GM12865 (cell line): ENCODE data around the gene MAP3K14.

Source experiments
- DNase-seq: peaks from one replicate; pipeline ENCODE4 v3.0.0; 2010; ENCODE audit warnings: low read depth
- H3K4me3 ChIP-seq: 2 replicates; pipeline ENCODE4 v1.5.1; 2011; ENCODE audit warnings: mild to moderate bottlenecking, low read depth, low read length, control low read depth
- TF ChIP-seq, protein P1 (sequence below): IDR thresholded peaks from 2 replicates; pipeline ENCODE4 v1.5.1; 2011; ENCODE audit warnings: low read length, control low read depth, low read depth, inconsistent platforms; ENCODE audit not compliant: insufficient read depth; ENCODE audit errors: missing control alignments

MAP3K14 gene

DNA sequence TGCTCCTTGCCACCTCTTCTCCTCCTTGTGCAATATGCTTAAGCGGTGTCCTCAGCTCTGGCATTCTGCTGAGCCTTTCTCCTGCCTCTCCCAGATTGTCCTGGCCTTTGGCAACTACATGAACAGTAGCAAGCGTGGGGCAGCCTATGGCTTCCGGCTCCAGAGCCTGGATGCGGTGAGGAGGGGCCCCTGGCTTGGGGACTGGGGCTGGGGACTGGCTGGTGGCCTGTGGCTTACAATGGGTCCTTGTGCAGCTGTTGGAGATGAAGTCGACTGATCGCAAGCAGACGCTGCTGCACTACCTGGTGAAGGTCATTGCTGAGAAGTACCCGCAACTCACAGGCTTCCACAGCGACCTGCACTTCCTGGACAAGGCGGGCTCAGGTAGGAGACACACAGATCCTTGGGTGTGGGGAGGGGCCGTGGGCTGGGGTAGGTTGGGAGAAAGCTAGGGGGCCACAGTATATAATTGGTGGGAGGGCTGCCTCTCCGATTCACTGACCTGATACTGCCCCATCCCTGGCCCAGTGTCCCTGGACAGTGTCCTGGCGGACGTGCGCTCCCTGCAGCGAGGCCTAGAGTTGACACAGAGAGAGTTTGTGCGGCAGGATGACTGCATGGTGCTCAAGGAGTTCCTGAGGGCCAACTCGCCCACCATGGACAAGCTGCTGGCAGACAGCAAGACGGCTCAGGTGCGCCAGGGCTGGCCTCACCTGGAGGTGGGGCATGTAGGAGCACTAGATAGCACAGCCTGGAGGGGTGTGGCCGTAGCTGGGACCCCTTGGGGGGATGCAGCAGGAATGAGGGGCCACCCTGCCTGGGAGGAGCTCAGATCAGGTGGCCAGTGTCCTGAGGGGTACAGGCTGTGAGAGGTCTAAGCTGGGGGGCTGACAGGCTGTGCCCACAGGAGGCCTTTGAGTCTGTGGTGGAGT lies 71.8 kb downstream of the MAP3K14 start:
- DNase-seq = no peak
- TF ChIP-seq, protein P1, sequence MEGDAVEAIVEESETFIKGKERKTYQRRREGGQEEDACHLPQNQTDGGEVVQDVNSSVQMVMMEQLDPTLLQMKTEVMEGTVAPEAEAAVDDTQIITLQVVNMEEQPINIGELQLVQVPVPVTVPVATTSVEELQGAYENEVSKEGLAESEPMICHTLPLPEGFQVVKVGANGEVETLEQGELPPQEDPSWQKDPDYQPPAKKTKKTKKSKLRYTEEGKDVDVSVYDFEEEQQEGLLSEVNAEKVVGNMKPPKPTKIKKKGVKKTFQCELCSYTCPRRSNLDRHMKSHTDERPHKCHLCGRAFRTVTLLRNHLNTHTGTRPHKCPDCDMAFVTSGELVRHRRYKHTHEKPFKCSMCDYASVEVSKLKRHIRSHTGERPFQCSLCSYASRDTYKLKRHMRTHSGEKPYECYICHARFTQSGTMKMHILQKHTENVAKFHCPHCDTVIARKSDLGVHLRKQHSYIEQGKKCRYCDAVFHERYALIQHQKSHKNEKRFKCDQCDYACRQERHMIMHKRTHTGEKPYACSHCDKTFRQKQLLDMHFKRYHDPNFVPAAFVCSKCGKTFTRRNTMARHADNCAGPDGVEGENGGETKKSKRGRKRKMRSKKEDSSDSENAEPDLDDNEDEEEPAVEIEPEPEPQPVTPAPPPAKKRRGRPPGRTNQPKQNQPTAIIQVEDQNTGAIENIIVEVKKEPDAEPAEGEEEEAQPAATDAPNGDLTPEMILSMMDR = no peak
- H3K4me3 ChIP-seq = no peak overlapping the region

DNA sequence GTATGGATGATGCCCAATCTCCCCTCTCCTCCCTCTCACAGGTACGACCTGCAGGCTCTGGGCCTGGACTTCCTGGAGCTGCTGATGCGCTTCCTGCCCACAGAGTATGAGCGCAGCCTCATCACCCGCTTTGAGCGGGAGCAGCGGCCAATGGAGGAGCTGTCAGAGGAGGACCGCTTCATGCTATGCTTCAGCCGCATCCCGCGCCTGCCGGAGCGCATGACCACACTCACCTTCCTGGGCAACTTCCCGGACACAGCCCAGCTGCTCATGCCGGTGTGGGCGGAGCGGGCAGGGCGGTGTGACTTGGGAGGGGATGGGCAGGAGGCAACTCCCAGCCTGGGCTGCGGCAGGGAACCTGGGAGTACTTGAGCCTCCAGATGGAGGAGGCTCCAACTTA lies 73.1 kb downstream of the MAP3K14 start:
- no peak for DNase-seq
- TF ChIP-seq, protein P1 = no peak
- no peak overlapping the region for H3K4me3 ChIP-seq

DNA sequence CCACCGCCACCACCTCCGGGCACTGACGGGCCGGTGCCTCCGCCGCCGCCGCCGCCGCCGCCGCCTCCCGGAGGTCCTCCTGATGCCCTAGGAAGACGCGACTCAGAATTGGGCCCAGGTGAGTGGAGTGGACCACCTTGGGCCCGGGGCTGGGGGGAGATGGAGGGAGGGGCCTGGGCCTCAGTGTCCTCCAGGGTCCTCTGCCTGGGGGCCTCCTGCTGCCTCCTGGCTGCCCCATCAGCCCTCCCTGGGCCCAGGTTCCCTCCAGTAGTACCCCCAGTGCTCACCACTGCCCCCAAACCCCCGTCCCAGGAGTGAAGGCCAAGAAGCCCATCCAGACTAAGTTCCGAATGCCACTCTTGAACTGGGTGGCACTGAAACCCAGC lies 74.8 kb downstream of the MAP3K14 start:
- no peak overlapping the region for H3K4me3 ChIP-seq
- DNase-seq = no peak
- TF ChIP-seq, protein P1 = no peak

DNA sequence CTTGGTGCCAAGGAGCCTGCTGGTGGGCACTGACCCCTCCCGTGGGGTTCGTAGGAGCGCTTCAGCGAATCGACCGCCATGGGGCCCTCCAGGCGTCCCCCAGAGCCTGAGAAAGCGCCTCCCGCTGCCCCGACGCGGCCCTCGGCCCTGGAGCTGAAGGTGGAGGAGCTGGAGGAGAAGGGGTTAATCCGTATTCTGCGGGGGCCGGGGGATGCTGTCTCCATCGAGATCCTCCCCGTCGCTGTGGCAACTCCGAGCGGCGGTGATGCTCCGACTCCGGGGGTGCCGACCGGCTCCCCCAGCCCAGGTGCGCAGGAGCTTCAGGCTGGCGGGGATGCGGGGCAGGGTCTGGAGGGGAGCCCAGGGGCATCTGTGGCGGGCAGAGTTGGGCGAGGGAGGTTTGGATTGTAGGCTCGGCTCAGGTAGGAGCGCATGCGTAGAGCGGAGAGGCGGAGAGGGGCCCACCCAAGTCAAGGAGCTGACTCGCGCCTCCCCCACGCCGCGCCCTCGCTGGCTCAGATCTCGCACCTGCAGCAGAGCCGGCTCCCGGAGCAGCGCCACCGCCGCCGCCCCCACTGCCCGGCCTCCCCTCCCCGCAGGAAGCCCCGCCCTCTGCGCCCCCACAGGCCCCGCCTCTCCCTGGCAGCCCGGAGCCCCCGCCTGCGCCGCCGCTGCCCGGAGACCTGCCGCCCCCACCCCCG lies 75.3 kb downstream of the MAP3K14 start:
- TF ChIP-seq, protein P1 = no peak
- H3K4me3 ChIP-seq = no peak overlapping the region
- DNase-seq = no peak

DNA sequence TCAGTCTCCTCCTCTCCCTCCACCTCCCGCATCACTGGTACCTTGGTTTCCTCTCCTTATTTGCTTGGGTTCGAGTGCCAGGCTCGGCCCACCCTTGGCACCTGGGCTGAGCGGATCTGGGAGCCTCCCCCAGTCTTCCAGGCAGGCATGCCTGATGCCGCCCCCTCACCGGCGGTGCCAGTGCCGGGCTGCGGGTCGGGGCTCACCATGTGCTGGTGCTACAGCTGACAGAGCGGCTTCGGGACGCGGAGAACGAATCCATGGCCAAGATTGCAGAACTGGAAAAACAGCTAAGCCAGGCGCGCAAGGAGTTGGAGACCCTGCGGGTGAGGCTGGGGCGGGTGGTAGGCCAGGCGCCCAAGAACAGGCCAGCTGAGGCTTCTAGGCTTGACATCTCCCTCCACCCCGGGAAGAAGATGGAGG lies 75.9 kb downstream of the MAP3K14 start:
- TF ChIP-seq, protein P1 = no peak
- DNase-seq = no peak
- no peak overlapping the region for H3K4me3 ChIP-seq

DNA sequence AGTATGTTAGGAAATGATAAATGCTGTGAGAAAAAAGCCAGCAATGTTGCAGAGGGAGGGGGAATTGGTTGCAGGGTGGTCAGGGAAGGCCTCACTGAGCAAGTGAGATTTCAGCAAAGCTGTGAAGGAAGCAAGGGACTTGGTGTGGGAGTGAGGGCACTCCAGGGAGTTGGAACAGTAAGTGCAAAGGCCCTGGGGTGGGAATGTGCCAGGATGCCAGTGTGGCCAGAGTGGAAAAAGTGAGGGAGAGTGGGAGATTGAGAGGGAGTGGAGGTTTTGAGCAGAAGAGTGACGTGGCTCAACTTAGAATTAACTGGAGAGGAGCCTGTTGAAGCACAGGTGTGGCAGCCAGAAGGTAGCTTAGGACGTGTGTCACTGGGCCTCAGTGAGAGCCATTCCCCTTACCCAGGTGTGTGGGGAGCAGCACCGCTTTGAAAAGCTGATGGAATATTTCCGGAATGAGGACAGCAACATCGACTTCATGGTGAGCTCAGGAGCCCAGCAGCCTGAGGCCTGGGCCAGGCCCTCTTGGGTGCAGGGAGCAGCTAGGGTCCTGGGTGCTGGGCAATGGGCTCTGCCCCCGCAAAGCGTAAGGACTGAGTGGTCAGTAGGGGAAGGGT lies 78.6 kb downstream of the MAP3K14 start:
- TF ChIP-seq, protein P1 = no peak
- H3K4me3 ChIP-seq = no peak overlapping the region
- DNase-seq = no peak
